Mesodermal cell (in vitro differentiated cells): ENCODE data around the gene PEAK3.
A peak's percentile ranks its signal among the peaks of the same experiment; 100 is the strongest.

Source experiments
- H3K27ac ChIP-seq: 2 replicates; pipeline ENCODE4 v1.7.0; 2013; ENCODE audit warnings: mild to moderate bottlenecking, low read depth, low read length, moderate library complexity; ENCODE audit not compliant: severe bottlenecking
- H3K36me3 ChIP-seq: 2 replicates; pipeline ENCODE4 v1.7.1; 2013; ENCODE audit warnings: mild to moderate bottlenecking, low read length, moderate library complexity; ENCODE audit not compliant: control insufficient read depth, insufficient read depth
- H3K4me1 ChIP-seq: one replicate; pipeline ENCODE4 v1.7.1; 2013; ENCODE audit warnings: mild to moderate bottlenecking, low read length; ENCODE audit not compliant: insufficient read depth, control insufficient read depth, poor library complexity, severe bottlenecking
- H3K4me3 ChIP-seq: 2 replicates; pipeline ENCODE4 v1.7.0; 2013; ENCODE audit warnings: low read length, control low read depth, mild to moderate bottlenecking; ENCODE audit not compliant: insufficient read depth, poor library complexity, severe bottlenecking; ENCODE audit errors: extremely low read depth
- H3K9me3 ChIP-seq: 2 replicates; pipeline ENCODE4 v1.7.1; 2013; ENCODE audit warnings: mild to moderate bottlenecking, low read length, moderate library complexity; ENCODE audit not compliant: control insufficient read depth
- WGBS, 2 experiments: methylation state at CpG; one replicate each; pipeline ENCODE4 v1.1.5; 2013; ENCODE audit warnings: missing lambda C conversion rate in 2 of 2; ENCODE audit not compliant: insufficient coverage in 2 of 2; 5-methylcytosine and 5-hydroxymethylcytosine counted together

Gene PEAK3

DNA sequence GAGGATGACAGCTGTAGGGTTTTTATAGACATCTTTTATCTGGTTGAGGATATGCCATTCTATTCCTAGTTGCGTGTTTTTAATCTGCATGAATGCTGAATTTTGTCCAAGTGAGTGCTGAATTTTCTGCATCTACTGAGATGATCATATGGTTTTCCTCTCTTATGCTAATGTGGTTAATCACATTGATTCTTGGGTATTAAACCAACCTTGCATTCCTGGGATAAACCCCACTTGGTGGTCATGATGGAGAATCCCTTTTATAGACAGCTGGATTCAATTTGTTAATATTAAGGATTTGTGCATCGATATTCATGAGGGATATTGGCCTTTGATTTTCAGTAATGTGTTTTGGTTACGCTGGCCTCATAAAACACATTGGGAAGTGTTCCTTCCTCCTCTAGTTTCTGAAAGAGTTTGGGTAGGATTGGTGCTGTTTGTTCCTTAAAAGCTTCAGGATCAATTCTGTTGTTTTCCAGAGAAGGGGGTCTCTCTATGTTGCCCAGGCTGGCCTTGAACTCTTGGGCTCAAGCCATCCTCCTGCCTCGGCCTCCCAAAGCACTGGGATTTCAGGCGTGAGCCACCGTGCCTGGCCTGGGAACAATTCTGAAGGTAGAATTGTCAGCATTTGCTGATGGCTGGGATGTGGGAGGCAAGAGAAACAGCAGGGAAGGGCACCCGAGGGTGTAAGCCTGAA lies 33.3 kb upstream of the PEAK3 start:
- Histone ChIP-seq H3K27ac (no peak overlapping the region), H3K4me1 (peaks cover 9% of the 10 kb centered on the region), H3K36me3 (no peaks in the 10 kb centered on the region), H3K9me3 (peaks cover 13% of the 10 kb centered on the region), H3K4me3 (no peak overlapping the region)
- WGBS, 2 experiments, result 88 to 94% methylated on average over 6 to 7 of the region's 7 CpGs

DNA sequence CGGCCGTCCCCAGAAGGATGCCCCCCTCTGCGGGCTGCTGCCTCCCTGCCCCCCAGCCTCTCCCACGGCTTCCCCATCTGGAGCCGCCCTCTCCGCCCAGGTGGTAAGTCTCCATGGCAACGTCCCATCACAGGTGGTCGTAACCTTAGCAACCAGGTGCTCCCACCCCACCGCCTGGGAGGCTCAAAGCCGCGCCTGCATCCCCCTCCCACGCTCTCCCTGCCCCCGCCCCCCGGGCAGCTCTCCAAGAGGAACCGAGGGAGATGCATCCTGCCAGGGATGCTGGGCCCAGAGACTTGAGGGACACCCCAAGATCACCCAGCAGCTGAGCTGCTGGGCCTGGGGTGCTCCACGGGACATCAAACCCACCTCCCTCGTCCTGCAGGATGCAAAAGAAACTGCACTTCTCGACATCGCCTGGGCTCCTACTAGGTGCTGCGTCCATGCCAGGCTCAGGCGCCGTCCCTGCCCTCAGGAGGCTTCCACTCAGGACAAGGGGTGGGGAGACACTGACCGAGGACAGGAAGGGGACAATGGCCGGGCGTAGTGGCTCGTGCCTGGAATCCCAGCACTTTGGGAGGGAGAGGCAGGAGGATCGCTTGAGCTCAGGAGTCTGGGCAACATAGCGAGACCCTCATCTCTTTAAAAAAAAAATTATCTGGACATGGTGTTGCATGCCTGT lies 31.0 kb upstream of the PEAK3 start:
- WGBS, 2 experiments, result 55 to 66% methylated on average over 19 to 26 of the region's 28 CpGs
- Histone ChIP-seq H3K4me3 (no peak overlapping the region), H3K9me3 (peaks cover 13% of the 10 kb centered on the region), H3K4me1 (peaks cover 5% of the 10 kb centered on the region), H3K27ac (no peak overlapping the region), H3K36me3 (no peaks in the 10 kb centered on the region)

DNA sequence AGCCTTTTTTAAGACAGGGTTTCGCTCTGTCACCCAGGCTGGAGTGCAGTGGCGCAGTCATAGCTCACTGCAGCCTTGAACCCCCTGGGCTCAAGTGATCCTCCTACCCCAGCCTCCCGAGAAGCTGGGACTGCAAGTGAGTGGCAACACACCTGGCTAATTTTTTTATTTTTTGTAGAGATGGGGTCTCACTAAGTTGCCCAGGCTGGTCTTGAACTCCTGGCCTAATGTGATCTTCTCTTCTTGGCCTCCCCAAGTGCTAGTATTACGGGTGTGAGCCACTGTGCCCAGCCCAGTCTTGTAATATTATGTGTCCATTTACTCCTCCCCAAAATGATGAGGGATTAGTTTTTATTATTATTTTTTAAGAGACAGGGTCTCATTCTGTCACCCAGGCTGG lies 29.1 kb upstream of the PEAK3 start:
- H3K27ac ChIP-seq, result no peak overlapping the region
- 93 to 100% methylated on average over 2 to 3 of the region's 4 CpGs for WGBS, 2 experiments

DNA sequence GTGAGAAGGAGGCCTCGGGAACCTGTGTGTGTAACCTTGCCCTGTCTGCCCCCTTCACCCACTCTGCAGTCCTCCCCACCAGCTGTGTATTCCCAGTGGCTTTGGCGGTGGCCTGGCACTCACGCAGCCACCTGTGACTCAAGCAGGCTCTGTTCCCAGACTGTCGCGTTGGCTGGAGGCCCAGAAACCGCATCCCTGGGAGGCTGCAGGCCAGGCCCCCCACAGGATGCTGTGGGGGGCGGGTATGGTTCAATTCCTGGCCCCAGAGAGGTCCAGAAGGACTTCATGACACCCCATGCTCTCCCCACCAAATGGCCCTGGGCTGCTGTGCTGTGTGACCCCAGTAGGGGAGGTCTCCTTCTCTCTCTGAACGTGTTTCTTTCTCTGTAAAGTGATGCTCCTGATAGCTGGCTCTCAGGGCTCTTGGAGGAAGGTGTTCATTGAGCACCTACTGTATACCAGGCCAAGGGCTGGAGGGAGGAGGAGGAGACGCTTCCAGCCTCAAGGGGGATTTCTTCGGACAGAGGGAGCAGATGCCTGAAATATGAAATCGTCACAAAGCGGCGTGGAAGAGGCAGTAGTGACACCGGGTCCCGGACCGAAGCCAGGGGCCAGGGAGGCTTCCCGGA lies 27.9 kb upstream of the PEAK3 start:
- WGBS, 2 experiments, result 80 to 88% methylated on average over 11 to 14 of the region's 17 CpGs
- Histone ChIP-seq H3K4me3 (no peak overlapping the region), H3K27ac (no peak overlapping the region), H3K9me3 (peaks cover 4% of the 10 kb centered on the region), H3K4me1 (no peaks in the 10 kb centered on the region), H3K36me3 (no peaks in the 10 kb centered on the region)

More for the DNA sequence above, 29.1 kb upstream of the PEAK3 start:
- Histone ChIP-seq H3K36me3 (no peaks in the 10 kb centered on the region), H3K9me3 (peaks cover 13% of the 10 kb centered on the region), H3K4me1 (peaks cover 2% of the 10 kb centered on the region), H3K4me3 (no peak overlapping the region)

DNA sequence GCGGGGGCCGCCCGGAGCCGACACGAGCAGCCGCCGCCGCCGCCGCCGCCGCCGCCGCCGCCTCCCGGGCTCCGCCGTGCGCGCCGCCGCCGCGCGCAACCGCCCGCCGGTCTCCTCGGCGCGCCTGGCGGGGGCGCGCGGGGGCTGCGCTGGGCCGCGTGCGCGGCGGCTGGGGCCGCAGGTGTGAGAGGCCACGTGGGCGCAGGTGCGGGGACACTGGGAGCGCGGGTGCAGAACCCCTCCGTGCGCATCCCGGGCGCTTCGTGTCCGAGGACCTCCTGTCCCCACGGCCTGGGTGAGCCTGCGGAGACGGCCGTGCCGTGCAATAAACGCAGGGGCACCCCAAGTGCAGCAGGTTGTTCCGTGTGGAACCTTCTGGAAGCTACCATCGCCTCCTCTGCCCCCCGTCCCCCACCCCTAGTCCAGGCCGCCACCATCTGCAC lies 26.2 kb upstream of the PEAK3 start, which contains the start of gene LINGO3:
Gene LINGO3 (minus strand): TSS at position 41 of the 443 bp plus-strand sequence. CDS start 16,378 bp downstream, outside the sequence.
- Histone ChIP-seq H3K27ac (no peak within 1 kb of the TSS), H3K9me3 (no peaks in the 10 kb centered on the region), H3K4me3 (peak within 1 kb of the TSS; percentile 18), H3K4me1 (no peaks in the 10 kb centered on the region), H3K36me3 (no peaks in the 10 kb centered on the region)
- WGBS, 2 experiments, result 13 to 18% methylated on average over 37 to 53 of the region's 63 CpGs

DNA sequence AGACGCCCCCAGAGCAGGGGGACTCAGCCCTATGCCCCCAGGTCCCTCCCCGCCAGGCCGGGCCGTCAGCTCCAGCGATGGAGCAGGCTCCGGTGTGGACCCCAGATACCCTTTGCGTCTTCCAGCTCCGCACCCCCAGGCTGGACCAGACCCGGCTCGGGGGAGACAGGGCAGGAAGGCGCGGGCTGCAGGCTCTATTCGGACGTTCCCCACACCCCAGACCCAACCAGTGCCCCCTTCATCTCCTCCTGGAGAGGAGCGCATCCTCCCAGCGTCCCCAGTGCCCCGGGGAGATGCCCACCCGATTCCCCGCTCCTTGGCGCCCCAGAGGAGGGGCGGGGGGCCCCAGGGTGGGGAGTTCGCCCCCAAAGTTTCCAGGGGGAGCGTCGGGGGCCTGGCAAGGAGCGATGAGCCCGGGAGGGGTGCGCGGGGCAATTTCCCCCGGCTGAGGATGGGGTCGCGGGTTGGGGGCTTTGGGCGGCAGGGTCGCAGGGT lies 25.6 kb upstream of the PEAK3 start:
- Histone ChIP-seq H3K9me3 (no peaks in the 10 kb centered on the region), H3K4me1 (no peaks in the 10 kb centered on the region), H3K27ac (no peak overlapping the region), H3K4me3 (no peak overlapping the region), H3K36me3 (no peaks in the 10 kb centered on the region)
- WGBS, 2 experiments, result 69 to 73% methylated on average over 23 to 30 of the region's 33 CpGs

DNA sequence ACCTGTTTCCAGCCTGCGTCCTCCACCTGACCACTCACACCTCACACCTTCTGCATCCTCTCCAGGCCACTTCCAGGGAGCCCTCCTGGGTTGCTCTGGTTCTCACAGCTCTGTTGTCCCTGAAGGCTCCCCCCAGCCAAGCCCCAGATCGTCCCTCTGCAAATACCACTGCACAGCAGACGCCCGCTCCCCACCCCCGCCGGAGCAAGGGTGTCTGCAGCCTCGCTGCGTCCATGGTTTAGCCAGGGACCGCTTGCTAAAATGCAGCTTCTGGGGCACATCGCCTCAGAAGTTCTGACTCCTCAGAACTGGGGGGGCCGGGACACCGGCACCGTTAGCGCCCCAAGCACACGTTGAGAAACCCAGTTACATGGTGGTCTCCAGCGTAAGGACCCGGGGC lies 25.0 kb upstream of the PEAK3 start:
- H3K27ac ChIP-seq, result no peak overlapping the region
- H3K36me3 ChIP-seq, result no peaks in the 10 kb centered on the region
- no peaks in the 10 kb centered on the region for H3K4me1 ChIP-seq
- no peaks in the 10 kb centered on the region for H3K9me3 ChIP-seq
- no peak overlapping the region for H3K4me3 ChIP-seq
- 83 to 84% methylated on average over 14 to 17 of the region's 17 CpGs for WGBS, 2 experiments

DNA sequence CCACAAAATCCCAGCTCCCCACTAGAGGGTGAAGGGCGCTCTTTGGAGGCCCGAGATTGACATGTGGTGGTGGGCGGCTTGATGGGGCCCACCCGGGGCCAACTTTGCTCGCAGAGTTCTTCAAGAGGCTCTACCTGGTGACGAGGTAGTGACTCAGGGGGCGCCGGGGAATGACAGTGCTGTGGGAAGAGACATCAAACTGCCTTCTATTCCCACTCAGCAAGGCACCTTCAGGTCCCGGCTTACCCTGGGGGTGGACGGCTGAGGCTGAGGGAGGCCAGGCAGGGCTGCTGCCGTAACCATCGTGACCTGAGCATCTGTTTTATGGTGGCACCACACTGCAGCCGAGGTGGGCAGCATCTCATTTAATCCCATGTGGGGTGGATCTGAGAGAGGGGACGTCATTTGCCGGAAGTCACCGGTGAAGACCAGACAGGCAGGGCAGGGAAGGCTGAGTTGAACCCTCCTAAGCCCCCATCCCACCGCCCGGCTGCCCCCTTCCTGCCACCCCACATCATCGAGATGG lies 24.4 kb upstream of the PEAK3 start:
- H3K4me3 ChIP-seq, result no peak overlapping the region
- 80% methylated on average over 15 of the region's 19 CpGs for WGBS, 2 experiments
- no peaks in the 10 kb centered on the region for H3K4me1 ChIP-seq
- H3K36me3 ChIP-seq, result no peaks in the 10 kb centered on the region
- no peak overlapping the region for H3K27ac ChIP-seq
- no peaks in the 10 kb centered on the region for H3K9me3 ChIP-seq

DNA sequence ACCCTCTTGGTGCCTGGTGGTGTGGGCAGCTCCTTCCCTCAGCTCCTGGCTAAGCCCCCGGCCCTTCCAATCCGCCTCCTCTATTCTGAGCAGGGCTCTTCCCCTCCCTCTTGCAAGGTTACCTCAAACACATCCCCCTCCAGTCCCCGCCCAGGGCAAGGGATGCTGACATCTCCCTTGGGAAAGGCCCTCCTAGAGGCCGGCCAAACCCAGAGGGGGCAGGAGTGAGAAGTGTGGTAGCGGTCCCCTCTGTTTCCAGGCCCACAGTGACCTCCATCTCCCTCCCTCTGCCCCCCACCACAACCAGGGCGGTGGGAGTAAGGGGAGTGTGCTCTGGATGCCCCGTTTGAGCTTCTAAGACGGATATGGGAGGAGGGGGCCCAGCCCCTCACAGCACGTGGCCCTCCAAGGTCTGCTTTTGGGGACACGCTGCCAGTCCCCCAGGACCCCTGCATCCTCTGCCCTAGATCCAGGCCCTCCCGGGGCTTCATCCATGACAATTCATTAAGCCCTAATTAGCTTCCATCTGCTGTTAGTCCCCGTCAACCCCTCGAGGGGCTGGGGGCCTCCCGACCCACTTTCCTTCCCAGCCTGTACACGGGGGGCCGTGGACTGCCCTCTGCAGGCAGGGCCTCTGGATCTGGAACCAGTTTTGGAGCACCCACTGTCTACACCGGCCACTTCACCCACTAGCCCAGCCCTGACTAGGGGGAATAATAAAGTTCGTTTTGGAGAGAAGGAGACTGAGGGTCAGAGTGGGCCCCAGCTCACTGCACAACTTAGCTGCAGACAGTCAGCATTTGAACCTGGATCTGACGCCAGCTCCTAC lies 23.7 kb upstream of the PEAK3 start:
- H3K36me3 ChIP-seq, result no peaks in the 10 kb centered on the region
- H3K4me3 ChIP-seq, result no peak overlapping the region
- no peaks in the 10 kb centered on the region for H3K4me1 ChIP-seq
- no peaks in the 10 kb centered on the region for H3K9me3 ChIP-seq
- no peak overlapping the region for H3K27ac ChIP-seq
- WGBS, 2 experiments, result 85 to 86% methylated on average over 9 to 10 of the region's 19 CpGs

DNA sequence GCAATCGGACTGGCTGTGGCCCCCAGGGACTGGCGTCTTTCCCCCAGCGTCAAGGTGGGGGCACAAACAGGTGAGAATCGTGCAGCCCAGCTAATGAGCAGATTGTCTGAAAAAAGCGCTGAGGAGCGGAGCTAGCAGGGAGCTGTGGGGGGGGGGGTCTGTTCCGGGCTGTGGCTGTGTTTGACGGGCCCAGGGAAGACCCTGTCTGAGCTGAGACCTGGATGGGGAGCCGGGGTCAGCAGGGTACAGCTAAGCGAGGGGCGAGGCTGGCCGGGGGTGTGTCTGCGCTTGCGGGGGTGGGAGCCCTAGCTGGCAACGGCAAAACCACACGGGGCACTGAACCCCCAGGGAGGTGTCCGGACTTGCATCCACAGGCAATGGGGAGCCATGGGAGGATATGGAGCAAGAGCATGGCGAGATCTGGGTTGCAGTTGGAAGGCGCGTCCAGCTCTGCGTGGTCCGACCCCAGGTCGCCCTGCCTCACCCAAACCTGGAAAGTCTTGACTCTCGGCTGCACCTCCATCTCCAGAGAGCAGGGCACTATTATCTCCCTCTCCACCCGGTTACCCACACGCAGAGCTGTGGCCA lies 21.3 kb upstream of the PEAK3 start:
- H3K4me1 ChIP-seq, result no peaks in the 10 kb centered on the region
- no peak overlapping the region for H3K4me3 ChIP-seq
- no peaks in the 10 kb centered on the region for H3K36me3 ChIP-seq
- H3K9me3 ChIP-seq, result no peaks in the 10 kb centered on the region
- no peak overlapping the region for H3K27ac ChIP-seq
- 90 to 91% methylated on average over 20 to 23 of the region's 26 CpGs for WGBS, 2 experiments
